GM12874 (cell line): ENCODE measurements around the gene CFAP99.

Experiments used
- CTCF ChIP-seq: IDR thresholded peaks from 2 replicates; pipeline ENCODE4 v1.5.1; 2011; ENCODE audit warnings: low read depth, mild to moderate bottlenecking, control low read depth, low read length, moderate library complexity; ENCODE audit not compliant: insufficient read depth

CFAP99 gene

DNA sequence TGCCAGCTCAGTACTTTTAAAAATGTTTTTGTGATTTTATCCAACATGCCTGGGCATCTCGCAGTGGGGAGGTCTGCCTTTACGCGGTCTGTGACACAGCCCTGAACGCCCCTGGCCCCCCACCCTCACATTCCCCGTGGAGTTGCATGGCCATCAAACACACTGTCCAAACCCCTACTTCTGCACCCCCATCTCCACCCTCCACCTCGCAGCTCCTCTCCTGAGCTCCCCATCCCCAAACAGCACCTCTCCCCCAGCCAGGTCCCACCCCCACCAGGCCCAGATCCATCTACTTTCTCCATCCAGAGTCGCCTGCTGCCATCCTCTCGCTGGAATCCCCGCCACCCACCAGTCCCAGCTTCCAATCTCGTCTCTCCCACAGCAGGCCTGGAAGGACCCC is 9.8 kb upstream of the CFAP99 start:
- TF ChIP-seq CTCF: no peak

DNA sequence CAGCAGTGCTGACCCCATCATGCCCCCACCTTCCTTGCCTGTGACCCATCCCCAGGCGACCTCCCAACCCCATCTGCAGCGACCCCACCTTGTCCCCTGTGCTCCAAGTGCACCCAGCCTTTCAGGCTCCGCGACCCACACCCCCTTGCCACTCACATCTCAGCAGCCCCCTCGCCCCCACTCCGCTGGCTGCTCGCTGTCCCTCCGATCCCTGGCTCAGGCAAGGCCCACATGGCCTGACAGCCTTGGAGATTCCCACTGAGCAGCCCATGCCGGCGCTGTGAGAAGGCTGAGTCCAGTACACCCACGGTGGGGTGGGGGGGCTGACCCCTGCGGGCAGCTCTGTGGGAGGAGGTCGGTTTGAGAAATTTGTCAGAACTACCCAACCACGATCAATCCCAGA is 9.4 kb upstream of the CFAP99 start:
- TF ChIP-seq CTCF: no peak

- no peak for TF ChIP-seq CTCF
These were observed 6.8 kb upstream of the CFAP99 start for GRCh38 chr4:2411786-2412510.

DNA sequence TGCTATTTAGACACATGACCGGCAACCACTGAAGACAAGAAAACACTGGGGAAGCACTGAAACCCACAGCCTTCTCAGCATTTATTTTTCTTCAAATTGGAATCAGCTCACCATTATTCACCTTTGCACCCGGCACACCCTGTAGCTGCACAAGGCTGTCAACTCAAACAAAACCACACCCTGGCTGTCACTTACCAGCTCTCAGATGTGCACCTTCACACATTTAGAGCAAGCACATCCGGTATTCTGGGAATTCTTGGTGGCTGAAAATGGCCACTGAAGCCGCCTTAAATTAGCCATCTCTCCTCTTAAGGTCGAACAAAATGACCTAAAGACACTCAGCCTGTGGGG is 6.2 kb upstream of the CFAP99 start:
- no peak for TF ChIP-seq CTCF

- TF ChIP-seq CTCF: peak; percentile 23; the same call in 1 of the 2 replicates
These were observed 5.7 kb upstream of the CFAP99 start for GRCh38 chr4:2412885-2413716.

GRCh38 chr4:2413821-2414610 is 4.7 kb upstream of the CFAP99 start:
- no peak for TF ChIP-seq CTCF

GRCh38 chr4:2415213-2415612 is 3.5 kb upstream of the CFAP99 start:
- no peak for TF ChIP-seq CTCF
